NCI-H1105 (cell line): ENCODE data around the gene ZHX3.

Experiments
- DNase-seq: peaks from one replicate; lab custom pipeline; 2025; lab: John Stamatoyannopoulos, UW

ZHX3 gene

GRCh38 chr20:41224281-41224680, 93.2 kb downstream of the ZHX3 start:
- DNase-seq, result no peak

GRCh38 chr20:41223112-41223511, 94.4 kb downstream of the ZHX3 start:
- no peak for DNase-seq

- DNase-seq, result no peak
These were observed 94.8 kb downstream of the ZHX3 start for GRCh38 chr20:41222703-41223102.

- no peak for DNase-seq
These were observed 95.2 kb downstream of the ZHX3 start for GRCh38 chr20:41222296-41222695.

GRCh38 chr20:41221614-41222218, 95.8 kb downstream of the ZHX3 start:
- DNase-seq, result no peak

- no peak for DNase-seq
These were observed 97.7 kb downstream of the ZHX3 start for GRCh38 chr20:41219824-41220223.

GRCh38 chr20:41218466-41218865, 99.1 kb downstream of the ZHX3 start:
- DNase-seq, result no peak

GRCh38 chr20:41217422-41217821, 100.1 kb downstream of the ZHX3 start:
- DNase-seq, result no peak

- DNase-seq, result no peak
These were observed 102.9 kb downstream of the ZHX3 start for GRCh38 chr20:41214666-41215065.

- no peak for DNase-seq
These were observed 103.3 kb downstream of the ZHX3 start for GRCh38 chr20:41214202-41214601.

GRCh38 chr20:41213150-41213820, 104.2 kb downstream of the ZHX3 start:
- DNase-seq, result peak; percentile 36

GRCh38 chr20:41205313-41205712, 112.2 kb downstream of the ZHX3 start:
- no peak for DNase-seq

- no peak for DNase-seq
These were observed 112.9 kb downstream of the ZHX3 start for GRCh38 chr20:41204304-41205265.

GRCh38 chr20:41203660-41204059, 113.9 kb downstream of the ZHX3 start:
- DNase-seq, result no peak

GRCh38 chr20:41202426-41202825, 115.1 kb downstream of the ZHX3 start:
- DNase-seq, result no peak

- no peak for DNase-seq
These were observed 115.8 kb downstream of the ZHX3 start for GRCh38 chr20:41201760-41202159.

GRCh38 chr20:41200446-41201202, 116.9 kb downstream of the ZHX3 start:
- DNase-seq, result no peak

- no peak for DNase-seq
These were observed 119.1 kb downstream of the ZHX3 start for GRCh38 chr20:41198443-41198842.

- DNase-seq, result no peak
These were observed 120.8 kb downstream of the ZHX3 start for GRCh38 chr20:41196653-41197225.

- DNase-seq, result no peak
These were observed 125.0 kb downstream of the ZHX3 start for GRCh38 chr20:41192575-41192974.
